Fibroblast of skin of left biceps (primary cell): ENCODE results near the gene BARX2.

Source experiments
- DNase-seq, 2 experiments: peaks; one replicate each; pipeline ENCODE4 v3.0.0-alpha.2; 2013; ENCODE audit warnings: low read depth in 2 of 2

BARX2 gene

GRCh38 chr11:129402206-129403171, 26.8 kb downstream of the BARX2 start:
- no peak for DNase-seq

- no peak for DNase-seq
Observed at GRCh38 chr11:129404731-129405130, 29.1 kb downstream of the BARX2 start.

GRCh38 chr11:129408865-129409444, 33.3 kb downstream of the BARX2 start:
- no peak for DNase-seq

GRCh38 chr11:129410395-129410960, 34.8 kb downstream of the BARX2 start:
- DNase-seq, result no peak

- DNase-seq, result no peak
Observed at GRCh38 chr11:129412494-129412893, 36.8 kb downstream of the BARX2 start.

- DNase-seq, result no peak
Observed at GRCh38 chr11:129414144-129414872, 38.7 kb downstream of the BARX2 start.

GRCh38 chr11:129416080-129416820, 40.6 kb downstream of the BARX2 start:
- no peak for DNase-seq

GRCh38 chr11:129417458-129417857, 41.8 kb downstream of the BARX2 start:
- DNase-seq, result no peak

GRCh38 chr11:129418039-129418438, 42.4 kb downstream of the BARX2 start:
- DNase-seq, result no peak

GRCh38 chr11:129419386-129419785, 43.7 kb downstream of the BARX2 start:
- DNase-seq, result no peak

GRCh38 chr11:129423426-129423825, 47.8 kb downstream of the BARX2 start:
- DNase-seq, result no peak

- no peak for DNase-seq
Observed at GRCh38 chr11:129425214-129425613, 49.6 kb downstream of the BARX2 start.

GRCh38 chr11:129426038-129426437, 50.4 kb downstream of the BARX2 start:
- DNase-seq, result no peak

GRCh38 chr11:129426776-129427175, 51.1 kb downstream of the BARX2 start:
- no peak for DNase-seq

GRCh38 chr11:129427376-129427775, 51.7 kb downstream of the BARX2 start:
- DNase-seq, result no peak

- no peak for DNase-seq
Observed at GRCh38 chr11:129427816-129428406, 52.3 kb downstream of the BARX2 start.

- DNase-seq, result no peak
Observed at GRCh38 chr11:129428557-129428956, 52.9 kb downstream of the BARX2 start.

- DNase-seq, result no peak
Observed at GRCh38 chr11:129434641-129435498, 59.2 kb downstream of the BARX2 start.

- no peak for DNase-seq
Observed at GRCh38 chr11:129435499-129436245, 60.0 kb downstream of the BARX2 start.
